Neural crest cell (in vitro differentiated cells): ENCODE measurements around the gene LAMA3. TPM values are rescaled to one million over a fixed set of nuclear protein-coding genes. Genes with fewer than 3 reads are reported as not detected.

Source experiments
- DNase-seq: peaks from one replicate; pipeline ENCODE4 v3.0.0; 2021; ENCODE audit warnings: low read depth, mixed read lengths, low spot score
- H3K27ac Mint-ChIP-seq: one replicate; pipeline ENCODE4 v1.8.0; 2021; ENCODE audit warnings: mild to moderate bottlenecking, mixed read lengths; ENCODE audit not compliant: unreplicated experiment
- H3K27me3 Mint-ChIP-seq: 2 replicates; pipeline ENCODE4 v1.8.0; 2021; ENCODE audit warnings: low read depth, mild to moderate bottlenecking, mixed read lengths
- H3K36me3 Mint-ChIP-seq: 2 replicates; pipeline ENCODE4 v1.8.0; 2021; ENCODE audit warnings: low read depth, mild to moderate bottlenecking, mixed read lengths
- H3K4me1 Mint-ChIP-seq: 2 replicates; pipeline ENCODE4 v1.8.0; 2021; ENCODE audit warnings: mixed read lengths
- H3K4me3 Mint-ChIP-seq: one replicate; pipeline ENCODE4 v1.8.0; 2021; ENCODE audit warnings: mild to moderate bottlenecking, mixed read lengths
- H3K9me3 Mint-ChIP-seq: 2 replicates; pipeline ENCODE4 v1.8.0; 2021; ENCODE audit warnings: mixed read lengths
- total RNA-seq: library from RNA; stranded (reverse); gene quantifications from 2 replicates; pipeline ENCODE4 v1.2.1, GENCODE V29; 2021
- TF ChIP-seq, protein P1 (sequence below): fragments of 200-600 bp; sonication (generic); conservative IDR thresholded peaks from 2 replicates; pipeline ENCODE4 v1.5.0; 2021; ENCODE audit warnings: antibody characterized with exemption, mild to moderate bottlenecking

The LAMA3 gene
- total RNA-seq, 1 donor from 2014 or later = 0.35 TPM

DNA sequence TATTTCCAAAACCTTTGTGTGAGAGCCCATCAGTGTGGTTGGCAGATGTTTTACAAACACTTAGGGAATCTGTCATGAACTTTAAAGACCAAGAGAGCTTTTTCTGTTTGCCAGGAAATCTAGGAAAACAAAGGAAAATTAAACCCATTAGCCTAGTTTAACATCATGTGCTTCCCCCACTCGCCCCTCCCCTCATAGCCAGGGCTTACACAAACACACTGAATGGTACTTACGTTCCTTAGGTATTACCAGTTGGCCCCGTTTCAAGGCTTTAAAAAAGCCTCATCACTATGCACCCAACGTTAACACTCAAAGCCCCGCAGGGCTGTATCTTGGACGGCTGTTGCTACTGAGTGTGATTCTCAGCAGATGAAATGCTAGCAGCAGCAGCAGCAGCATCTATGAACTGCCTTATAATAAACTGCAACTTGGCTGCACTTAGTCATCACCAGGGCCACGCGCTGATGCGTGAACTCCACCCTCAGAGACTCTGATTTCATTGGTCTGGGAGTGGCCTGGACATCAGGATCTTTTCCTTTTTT lies 305.2 kb downstream of the LAMA3 start:
- TF ChIP-seq, protein P1, sequence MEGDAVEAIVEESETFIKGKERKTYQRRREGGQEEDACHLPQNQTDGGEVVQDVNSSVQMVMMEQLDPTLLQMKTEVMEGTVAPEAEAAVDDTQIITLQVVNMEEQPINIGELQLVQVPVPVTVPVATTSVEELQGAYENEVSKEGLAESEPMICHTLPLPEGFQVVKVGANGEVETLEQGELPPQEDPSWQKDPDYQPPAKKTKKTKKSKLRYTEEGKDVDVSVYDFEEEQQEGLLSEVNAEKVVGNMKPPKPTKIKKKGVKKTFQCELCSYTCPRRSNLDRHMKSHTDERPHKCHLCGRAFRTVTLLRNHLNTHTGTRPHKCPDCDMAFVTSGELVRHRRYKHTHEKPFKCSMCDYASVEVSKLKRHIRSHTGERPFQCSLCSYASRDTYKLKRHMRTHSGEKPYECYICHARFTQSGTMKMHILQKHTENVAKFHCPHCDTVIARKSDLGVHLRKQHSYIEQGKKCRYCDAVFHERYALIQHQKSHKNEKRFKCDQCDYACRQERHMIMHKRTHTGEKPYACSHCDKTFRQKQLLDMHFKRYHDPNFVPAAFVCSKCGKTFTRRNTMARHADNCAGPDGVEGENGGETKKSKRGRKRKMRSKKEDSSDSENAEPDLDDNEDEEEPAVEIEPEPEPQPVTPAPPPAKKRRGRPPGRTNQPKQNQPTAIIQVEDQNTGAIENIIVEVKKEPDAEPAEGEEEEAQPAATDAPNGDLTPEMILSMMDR = no peak
- DNase-seq = no peak
- no peaks in the 10 kb centered on the region for H3K9me3 Mint-ChIP-seq
- peaks cover 4% of the 10 kb centered on the region for H3K4me1 Mint-ChIP-seq
- no peak overlapping the region for H3K27ac Mint-ChIP-seq
- peaks cover 6% of the 10 kb centered on the region for H3K27me3 Mint-ChIP-seq
- no peak overlapping the region for H3K4me3 Mint-ChIP-seq
- H3K36me3 Mint-ChIP-seq = no peaks in the 10 kb centered on the region

DNA sequence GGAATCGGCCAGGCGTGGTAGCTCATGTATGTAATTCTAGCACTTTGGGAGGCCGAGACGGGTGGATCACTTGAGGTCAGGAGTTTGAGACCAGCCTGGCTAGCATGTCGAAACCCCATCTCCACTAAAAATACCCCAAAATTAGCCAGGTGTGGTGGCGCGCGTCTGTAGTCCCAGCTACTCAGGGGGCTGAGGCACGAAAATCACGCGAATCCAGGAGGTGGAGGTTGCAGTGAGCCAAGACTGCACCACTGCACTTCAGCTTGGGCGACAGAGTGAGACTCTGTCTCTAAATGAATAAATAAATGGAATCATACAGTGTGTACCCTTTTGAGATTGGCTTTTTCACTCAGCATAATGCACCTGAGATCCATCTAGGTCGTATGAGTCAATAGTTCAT lies 305.9 kb downstream of the LAMA3 start:
- H3K27me3 Mint-ChIP-seq = peaks cover under 1% of the 10 kb centered on the region

DNA sequence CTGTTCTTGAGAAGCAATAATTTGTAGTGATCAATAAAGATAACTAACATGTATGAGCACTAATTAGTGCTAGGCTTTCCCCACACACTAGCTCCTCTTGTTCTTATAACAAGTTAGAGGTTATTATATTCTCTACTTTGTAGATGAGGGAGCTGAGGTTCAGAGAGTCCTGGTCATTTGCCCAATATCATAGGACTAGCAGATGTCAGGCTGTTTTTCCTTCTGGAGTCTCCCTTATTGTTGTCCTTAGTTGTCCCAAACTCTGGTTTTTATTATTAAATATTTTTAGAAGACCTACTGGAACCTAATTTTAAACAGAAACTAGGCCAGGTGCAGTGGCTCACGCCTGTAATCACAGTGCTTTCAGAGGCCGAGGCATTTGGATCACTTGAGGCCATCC lies 308.8 kb downstream of the LAMA3 start:
- Mint-ChIP-seq H3K4me3 (no peak overlapping the region), H3K36me3 (no peaks in the 10 kb centered on the region), H3K9me3 (no peaks in the 10 kb centered on the region)

More for the DNA sequence above, 305.9 kb downstream of the LAMA3 start:
- H3K27ac Mint-ChIP-seq = no peak overlapping the region
- H3K4me1 Mint-ChIP-seq = peaks cover 4% of the 10 kb centered on the region
- DNase-seq = no peak
- TF ChIP-seq, protein P1 = no peak
- H3K36me3 Mint-ChIP-seq = no peaks in the 10 kb centered on the region
- no peak overlapping the region for H3K4me3 Mint-ChIP-seq
- no peaks in the 10 kb centered on the region for H3K9me3 Mint-ChIP-seq

DNA sequence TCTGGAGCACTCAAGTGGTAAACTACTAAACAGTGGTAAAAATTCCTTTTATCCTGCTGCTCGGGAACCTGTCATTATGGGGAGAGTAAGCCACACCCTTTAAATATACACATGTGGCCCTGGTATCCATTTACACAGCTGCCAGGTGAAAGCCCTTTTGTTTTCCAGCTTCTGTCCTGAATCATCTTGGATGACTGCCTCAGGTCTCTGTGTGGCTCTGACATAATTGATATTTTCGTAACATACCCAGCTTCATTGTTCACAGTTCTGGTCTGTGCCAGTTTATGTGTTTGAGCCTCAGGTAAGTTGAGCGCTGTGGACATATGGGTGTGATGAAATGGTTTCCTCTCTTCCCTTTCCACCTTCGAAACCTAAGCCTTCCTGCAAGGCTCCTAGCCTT lies 309.6 kb downstream of the LAMA3 start:
- Mint-ChIP-seq H3K9me3 (no peaks in the 10 kb centered on the region), H3K4me1 (peaks cover 4% of the 10 kb centered on the region), H3K27ac (no peak overlapping the region), H3K27me3 (no peaks in the 10 kb centered on the region), H3K36me3 (no peaks in the 10 kb centered on the region), H3K4me3 (no peak overlapping the region)
- TF ChIP-seq, protein P1 = no peak
- no peak for DNase-seq

More for the DNA sequence above, 308.8 kb downstream of the LAMA3 start:
- no peak overlapping the region for H3K27ac Mint-ChIP-seq
- H3K27me3 Mint-ChIP-seq = no peaks in the 10 kb centered on the region
- no peak for DNase-seq
- H3K4me1 Mint-ChIP-seq = peaks cover 4% of the 10 kb centered on the region
- TF ChIP-seq, protein P1 = no peak

DNA sequence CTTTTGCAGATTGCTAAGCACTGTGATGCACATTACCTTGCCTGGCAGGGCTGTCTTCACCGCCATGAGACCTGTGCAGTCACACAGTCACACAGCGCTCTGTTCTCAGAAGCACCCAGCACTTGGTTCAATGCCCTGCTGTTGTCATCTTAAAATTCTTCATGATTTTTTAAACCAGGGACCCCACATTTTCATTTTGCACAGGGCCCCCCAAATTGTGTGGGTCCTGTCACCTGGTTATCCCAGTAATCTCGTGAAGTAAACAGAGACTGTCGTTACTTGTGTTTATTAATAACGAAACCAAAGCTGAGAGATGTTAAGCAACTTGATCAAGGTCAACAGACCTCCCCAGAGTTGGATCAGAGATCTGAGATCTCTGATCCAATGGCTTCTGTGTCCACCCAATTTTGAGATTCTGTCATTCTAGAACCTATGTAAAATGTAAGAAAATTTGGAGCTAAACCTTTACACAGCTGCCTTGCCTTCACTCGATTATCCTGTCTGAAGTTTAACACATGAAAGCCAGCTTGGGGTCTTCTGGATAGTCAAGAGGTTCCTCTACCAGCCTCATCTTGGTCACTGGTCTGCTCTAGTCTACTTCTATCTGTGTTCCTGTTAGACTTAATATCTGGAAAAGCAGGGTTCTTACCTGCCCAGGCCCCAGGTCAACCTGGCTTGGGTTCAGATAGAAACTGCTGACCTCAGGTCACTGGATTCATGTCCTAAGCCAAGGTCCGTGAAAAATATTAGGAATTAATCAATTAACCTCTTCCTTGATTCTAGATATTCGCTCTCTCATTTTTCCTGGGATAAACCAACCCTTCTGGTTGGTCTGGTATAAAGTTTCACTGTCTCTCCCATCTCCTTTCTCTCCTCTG lies 311.6 kb downstream of the LAMA3 start:
- no peak overlapping the region for H3K27ac Mint-ChIP-seq
- H3K4me3 Mint-ChIP-seq = no peak overlapping the region
- H3K9me3 Mint-ChIP-seq = no peaks in the 10 kb centered on the region
- H3K4me1 Mint-ChIP-seq = no peaks in the 10 kb centered on the region
- H3K36me3 Mint-ChIP-seq = no peaks in the 10 kb centered on the region
- H3K27me3 Mint-ChIP-seq = no peaks in the 10 kb centered on the region
- TF ChIP-seq, protein P1 = no peak
- no peak for DNase-seq
